NCI-H1092 treated with DMSO at 0.1 percent for 48 hours (cell line): ENCODE data around the gene UQCRQ.

ENCODE experiments used
- DNase-seq: peaks from one replicate; lab custom pipeline; 2025; lab: John Stamatoyannopoulos, UW

The UQCRQ gene

DNA sequence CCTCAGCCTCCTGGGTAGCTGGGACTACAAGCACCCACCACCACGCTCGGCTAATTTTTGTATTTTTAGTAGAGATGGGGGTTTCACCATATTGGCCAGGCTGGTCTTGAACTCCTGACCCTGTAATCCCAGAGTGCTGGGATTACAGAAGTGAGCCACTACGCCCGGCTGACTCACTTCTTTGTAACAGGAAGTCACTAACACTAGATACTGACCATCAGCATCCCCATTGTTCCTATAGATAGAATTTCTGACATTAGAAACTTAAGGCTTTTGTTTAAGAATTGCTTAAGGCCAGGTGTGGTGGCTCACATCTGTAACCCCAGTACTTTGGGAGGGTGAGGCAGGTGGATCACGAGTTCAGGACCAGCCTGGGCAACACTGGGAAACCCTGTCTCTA lies 49.2 kb downstream of the UQCRQ start:
- no peak for DNase-seq

DNA sequence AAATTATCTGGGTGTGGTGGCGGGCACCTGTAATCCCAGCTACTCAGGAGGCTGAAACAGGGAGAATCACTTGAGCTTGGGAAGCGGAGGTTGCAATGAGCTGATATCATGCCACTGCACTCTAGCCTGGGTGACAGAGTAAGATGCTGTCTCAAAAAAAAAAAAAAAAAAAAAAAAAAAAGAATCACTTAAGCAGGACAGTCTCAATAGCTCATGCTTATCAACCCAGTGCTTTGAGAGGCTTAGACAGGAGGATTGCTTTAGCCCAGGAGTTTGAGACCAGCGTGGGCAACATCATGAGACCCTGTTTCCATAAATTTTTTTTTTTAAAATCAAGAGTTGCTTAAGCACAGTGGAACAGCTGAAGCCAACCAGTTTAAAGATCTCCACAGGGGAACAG lies 49.6 kb downstream of the UQCRQ start:
- no peak for DNase-seq
